ENCODE measurements around the gene DOCK2.

DNA sequence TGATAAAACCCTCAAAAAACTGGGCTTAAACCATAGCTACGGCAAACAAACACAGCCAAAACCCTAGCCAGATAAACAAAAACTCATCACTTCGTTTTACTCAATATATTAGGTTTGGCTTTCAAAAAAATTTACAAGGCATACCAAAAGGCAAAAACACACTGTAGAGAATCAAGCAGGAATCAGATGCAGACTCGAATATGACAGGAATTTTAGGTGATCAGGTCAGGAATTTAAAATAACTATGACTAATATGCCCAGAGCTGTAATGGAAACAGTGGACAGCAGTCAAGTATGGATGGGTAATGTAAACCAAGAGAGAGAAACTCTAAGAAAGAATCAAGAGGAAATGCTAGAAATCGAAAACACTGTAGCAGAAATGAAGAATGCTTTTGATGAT lies 26.5 kb upstream of the DOCK2 start:
- TF ChIP-seq, protein P1, sequence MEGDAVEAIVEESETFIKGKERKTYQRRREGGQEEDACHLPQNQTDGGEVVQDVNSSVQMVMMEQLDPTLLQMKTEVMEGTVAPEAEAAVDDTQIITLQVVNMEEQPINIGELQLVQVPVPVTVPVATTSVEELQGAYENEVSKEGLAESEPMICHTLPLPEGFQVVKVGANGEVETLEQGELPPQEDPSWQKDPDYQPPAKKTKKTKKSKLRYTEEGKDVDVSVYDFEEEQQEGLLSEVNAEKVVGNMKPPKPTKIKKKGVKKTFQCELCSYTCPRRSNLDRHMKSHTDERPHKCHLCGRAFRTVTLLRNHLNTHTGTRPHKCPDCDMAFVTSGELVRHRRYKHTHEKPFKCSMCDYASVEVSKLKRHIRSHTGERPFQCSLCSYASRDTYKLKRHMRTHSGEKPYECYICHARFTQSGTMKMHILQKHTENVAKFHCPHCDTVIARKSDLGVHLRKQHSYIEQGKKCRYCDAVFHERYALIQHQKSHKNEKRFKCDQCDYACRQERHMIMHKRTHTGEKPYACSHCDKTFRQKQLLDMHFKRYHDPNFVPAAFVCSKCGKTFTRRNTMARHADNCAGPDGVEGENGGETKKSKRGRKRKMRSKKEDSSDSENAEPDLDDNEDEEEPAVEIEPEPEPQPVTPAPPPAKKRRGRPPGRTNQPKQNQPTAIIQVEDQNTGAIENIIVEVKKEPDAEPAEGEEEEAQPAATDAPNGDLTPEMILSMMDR (IDR thresholded peaks at IDR 0.05) = no peak
- no peak for TF ChIP-seq POLR2A (IDR thresholded peaks at IDR 0.05)
- TF ChIP-seq POLR2AphosphoS5 (IDR thresholded peaks at IDR 0.05) = no peak
